HG03066 (cell line): Measurements from ENCODE around the gene TAF1.
"Not testable (repeated sequence)": the region's sequence is repeated elsewhere in the genome, so short reads cannot be mapped to it uniquely, and the experiment has no call there.

Source experiments
- ATAC-seq: cut with Tn5 transposase; IDR thresholded peaks from one replicate; pipeline ENCODE4 v1.9.1; 2021; ENCODE audit warnings: low read depth; ENCODE audit not compliant: unreplicated experiment

Gene TAF1

GRCh38 chrX:71365875-71366673, at the start of gene TAF1:
Gene TAF1, plus strand, starts transcription at chrX:71366357. Its CDS starts 18 bp downstream, at chrX:71366375.
- peak; percentile 87 for ATAC-seq

DNA sequence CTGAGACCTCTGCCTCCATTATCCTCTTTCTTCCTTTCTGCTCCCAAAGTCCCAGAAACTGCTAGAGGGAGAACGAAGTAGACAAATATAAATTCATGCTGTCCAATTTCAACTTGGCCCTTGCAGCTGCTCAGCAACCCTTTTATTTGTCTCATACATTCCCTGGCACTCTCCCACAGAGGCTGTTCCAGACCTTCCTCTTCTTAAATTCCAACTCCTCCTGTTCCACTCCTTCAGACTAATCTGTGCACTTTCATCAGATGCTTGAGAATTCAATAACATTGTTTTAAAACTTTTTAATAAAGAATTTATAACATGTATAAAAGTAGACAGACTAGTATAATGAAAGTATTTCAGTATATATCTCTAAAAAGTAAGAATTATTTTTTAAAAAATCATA, 49.2 kb upstream of the TAF1 start:
- not testable (repeated sequence) for ATAC-seq

DNA sequence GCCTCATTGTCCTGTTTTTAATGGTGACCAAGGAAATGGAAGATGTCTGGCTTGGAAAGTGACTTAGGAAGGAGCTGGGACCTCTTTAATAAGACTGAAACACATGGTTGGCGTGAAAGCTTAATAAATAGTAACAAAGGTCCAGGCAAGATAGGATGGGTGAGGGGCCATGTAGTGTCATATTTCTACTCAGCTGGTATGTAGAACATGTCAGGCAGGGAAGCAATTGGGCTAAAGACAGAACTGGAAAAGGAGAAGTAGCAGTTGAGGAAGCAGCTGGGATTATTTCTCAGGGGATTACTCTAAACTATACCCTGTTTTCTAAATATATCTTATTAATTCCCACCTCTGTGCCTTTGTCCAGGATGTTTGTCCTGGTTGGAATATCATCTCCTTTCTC, 46.0 kb upstream of the TAF1 start:
- no peak for ATAC-seq

- no peak for ATAC-seq
These were observed 44.4 kb upstream of the TAF1 start for GRCh38 chrX:71321731-71322130.

GRCh38 chrX:71324452-71324851, 41.7 kb upstream of the TAF1 start:
- ATAC-seq, result not testable (repeated sequence)

DNA sequence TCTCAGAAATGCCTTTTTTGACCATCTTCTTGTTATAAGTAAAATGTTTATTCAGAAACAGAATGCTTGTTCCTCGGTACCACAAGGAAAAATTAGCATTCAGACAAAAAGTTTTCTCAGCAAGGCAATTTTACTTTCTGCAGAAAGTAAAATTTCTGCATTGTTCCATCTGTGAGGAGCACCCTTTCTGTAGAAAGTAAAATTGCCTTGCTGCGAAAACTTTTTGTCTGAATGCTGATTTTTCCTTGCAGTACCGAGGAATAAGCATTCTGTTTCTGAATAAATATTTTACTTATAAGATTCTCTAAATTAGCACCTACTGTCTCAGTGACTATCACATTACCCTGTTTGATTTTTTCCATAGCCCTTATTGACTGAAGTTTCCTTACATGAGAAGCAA, 39.8 kb upstream of the TAF1 start:
- ATAC-seq, result no peak

DNA sequence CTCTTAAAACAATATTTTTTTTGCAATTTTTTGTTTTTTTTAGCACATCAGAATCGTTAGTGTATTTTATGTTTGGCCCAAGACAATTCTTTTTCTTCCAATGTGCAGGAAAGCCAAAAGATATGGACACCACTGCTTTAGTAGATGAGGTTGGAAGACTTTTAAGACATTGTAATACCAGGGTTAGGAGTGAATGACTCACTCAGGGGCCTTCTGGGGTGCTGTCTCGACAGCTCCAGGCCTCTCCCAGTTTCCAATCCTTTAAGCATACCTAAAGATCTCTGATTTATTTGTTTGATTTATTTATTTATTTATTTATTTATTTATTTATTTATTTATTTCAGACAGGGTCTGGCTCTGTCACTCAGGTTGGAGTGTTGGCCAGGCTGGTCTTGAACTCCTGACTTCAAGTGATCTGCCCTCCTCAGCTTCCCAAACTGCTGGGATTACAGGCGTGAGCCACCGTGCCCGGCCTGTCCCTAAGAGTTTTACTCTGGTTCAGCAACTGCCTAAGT, 16.9 kb upstream of the TAF1 start:
- not testable (repeated sequence) for ATAC-seq

- not testable (repeated sequence) for ATAC-seq
These were observed 16.3 kb upstream of the TAF1 start for GRCh38 chrX:71349867-71350266.

GRCh38 chrX:71352439-71352838, 13.7 kb upstream of the TAF1 start:
- ATAC-seq, result not testable (repeated sequence)

- no peak for ATAC-seq
These were observed 1.9 kb upstream of the TAF1 start for GRCh38 chrX:71364221-71364620.

- no peak for ATAC-seq
These were observed 742 bp upstream of the TAF1 start for GRCh38 chrX:71365356-71365874.

GRCh38 chrX:71366674-71367256, 608 bp downstream of the TAF1 start:
- peak; percentile 5 for ATAC-seq

DNA sequence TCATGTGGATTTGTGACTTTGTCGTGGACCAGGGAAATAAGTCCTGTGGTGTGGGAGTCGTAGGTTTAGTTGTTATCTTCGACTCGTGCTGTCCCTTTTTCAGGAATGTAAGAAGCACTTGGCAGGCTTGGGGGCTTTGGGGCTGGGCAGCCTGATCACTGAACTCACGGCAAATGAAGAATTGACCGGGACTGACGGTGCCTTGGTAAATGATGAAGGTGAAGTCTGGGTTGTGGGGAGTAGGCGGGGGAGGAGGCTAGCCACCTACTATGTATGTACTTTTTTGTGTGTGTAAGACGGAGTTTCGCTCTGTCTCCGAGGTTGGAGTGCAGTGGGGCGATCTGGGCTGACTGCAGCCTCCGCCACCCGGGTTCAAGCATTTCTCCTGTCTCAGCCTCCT, 1.2 kb downstream of the TAF1 start:
- ATAC-seq, result no peak

DNA sequence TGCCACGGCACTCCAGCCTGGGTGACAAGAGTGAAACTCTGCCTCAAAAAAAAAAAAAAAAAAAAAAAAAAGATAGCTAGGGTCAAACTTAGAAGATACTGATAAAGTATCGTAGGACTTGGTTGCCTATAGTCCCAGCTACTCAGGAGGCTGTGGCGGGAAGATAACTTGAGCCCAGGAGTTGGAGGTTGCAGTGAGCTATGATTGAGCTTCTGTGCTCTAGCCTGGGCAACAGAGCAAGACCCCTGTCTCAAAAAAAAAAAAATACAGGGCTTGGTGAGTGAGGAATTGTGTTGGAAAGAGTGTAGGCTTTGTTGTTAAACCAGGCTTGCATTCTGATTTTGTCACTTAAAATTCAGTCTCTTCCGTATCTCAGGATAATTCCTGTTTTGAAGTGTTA, 6.2 kb downstream of the TAF1 start:
- ATAC-seq, result no peak

GRCh38 chrX:71378732-71379131, 12.6 kb downstream of the TAF1 start:
- ATAC-seq, result no peak

GRCh38 chrX:71391725-71392124, 25.6 kb downstream of the TAF1 start:
- ATAC-seq, result not testable (repeated sequence)

- no peak for ATAC-seq
These were observed 27.8 kb downstream of the TAF1 start for GRCh38 chrX:71393919-71394318.

DNA sequence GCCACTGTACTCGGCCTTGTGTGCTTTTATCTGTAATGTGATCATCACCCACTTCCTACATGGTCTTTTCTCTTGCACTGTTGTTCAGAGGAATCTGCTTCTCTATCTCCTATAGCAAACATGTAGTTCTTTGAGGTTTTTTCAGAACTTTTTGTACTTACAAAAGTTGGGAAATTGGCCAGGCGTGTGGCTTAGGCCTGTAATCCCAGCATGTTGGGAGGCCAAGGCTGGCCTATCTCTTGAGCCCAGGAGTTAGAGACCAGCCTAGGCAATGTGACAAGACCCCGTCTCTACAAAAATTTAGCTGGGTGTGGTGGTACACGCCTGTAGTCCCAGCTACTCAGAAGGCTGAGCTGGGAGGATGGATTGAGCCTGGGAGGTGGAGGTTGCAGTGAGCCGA, 30.4 kb downstream of the TAF1 start:
- no peak for ATAC-seq

DNA sequence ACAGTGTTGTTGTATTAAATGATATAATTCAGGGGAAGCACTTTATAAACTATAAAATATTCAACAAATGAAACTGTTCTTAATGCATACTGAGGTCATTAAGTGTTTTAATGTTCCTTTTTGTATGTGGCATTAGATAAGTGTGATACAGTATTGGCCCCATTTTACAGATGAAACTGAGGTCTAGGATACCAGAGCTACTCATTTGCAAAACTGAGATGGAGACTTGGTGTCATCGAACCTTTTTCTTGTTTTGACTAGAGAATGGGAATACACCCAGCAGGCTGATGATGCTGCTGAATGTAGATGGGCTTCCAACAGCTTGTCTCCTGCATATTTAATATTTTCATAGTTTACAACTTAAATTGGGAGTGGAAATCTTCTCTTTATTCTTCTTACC, 34.6 kb downstream of the TAF1 start:
- no peak for ATAC-seq

DNA sequence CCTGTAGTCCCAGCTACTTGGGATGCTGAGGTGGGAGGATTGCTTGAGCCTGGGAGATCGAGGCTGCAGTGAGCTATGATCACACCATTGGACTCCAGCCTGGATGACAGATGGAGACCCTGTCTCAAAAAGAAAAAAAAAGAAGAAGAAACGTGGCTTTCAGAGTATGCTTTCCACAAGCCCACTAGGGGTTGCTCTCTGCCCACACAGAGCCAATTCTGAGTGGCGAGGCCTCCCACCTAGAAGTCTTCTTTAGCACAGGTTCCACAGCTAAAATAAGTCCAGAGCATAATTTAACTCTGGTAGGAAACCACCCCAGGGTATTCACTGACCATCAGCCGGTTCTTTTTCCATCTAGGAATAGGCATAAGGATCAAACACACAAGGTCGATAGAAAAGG, 50.1 kb downstream of the TAF1 start:
- ATAC-seq, result not testable (repeated sequence)

DNA sequence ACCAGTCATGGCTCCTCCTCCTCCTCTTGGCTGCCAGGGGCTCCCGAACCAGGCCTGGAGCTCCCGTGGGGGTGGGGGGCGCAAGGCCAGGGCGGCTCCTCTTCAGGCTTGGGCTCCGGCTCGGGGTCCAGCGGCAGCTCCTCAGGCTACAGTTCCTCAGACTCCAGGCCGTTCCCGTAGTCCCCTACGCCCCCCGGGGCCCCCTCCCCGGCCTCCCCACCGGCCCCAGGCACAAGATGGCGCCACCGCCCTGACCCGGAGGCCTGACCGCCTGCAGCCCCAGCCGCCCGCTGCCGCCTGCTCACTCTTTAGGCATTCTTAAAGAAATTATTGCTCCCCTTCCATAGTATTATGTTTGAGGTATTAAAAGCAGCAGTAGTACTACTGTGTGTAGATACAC, 54.5 kb downstream of the TAF1 start:
- no peak for ATAC-seq

DNA sequence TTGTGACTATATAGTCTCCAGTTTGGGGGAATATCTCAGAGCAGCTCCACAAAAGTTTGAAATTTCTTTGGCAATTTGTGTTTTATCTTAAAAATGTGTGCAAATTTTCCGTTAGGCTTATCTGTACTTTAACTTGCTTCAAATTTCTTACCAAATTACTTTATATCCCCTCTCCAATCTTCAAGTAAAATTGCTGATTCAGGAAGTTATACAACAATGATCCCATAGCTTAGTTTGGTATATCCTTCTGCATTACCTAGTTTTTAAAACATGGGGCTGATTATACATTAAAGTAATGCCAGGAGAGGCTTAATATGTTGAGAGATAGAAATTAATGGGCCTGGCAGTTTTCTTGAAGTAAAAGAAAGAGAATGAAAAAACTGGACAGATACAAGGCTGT, 66.6 kb downstream of the TAF1 start:
- no peak for ATAC-seq
